Lower leg skin (tissue), 3 donors: Measurements from ENCODE around the gene EPS8L1.

Source experiments
- CTCF ChIP-seq, 3 donors: fragments of 450-650 bp; IDR thresholded peaks; one replicate each; pipeline ENCODE4 v1.5.1; 2016; ENCODE audit warnings: antibody characterized with exemption in 3 of 3, mild to moderate bottlenecking in 3 of 3, moderate library complexity in 2 of 3
- POLR2A ChIP-seq, 2 donors: fragments of 450-650 bp; IDR thresholded peaks; one replicate each; pipeline ENCODE4 v1.6.1; 2016 to 2017; ENCODE audit warnings: antibody characterized with exemption in 2 of 2, mild to moderate bottlenecking in 1 of 2, moderate library complexity in 1 of 2

GRCh38 chr19:55080121-55080967, 4.7 kb downstream of the EPS8L1 start:
- TF ChIP-seq CTCF (IDR thresholded peaks at IDR 0.05), result no peak
- TF ChIP-seq POLR2A (IDR thresholded peaks at IDR 0.05), result no peak
